ENCODE data around the gene MMP24. TPM values are rescaled to one million over a fixed set of nuclear protein-coding genes. Genes with fewer than 3 reads are reported as not detected.

Gene MMP24
- total RNA-seq, 4 donors from 2014 or later = 0.32 to 4.5 (median 0.61) TPM

GRCh38 chr20:35240811-35241293 is 14.4 kb downstream of the MMP24 start:
- no peak for TF ChIP-seq POLR2AphosphoS5 (IDR thresholded peaks at IDR 0.05)
- TF ChIP-seq EP300 (IDR thresholded peaks at IDR 0.05; ENCODE audit: low read depth) = no peak
- TF ChIP-seq POLR2A (IDR thresholded peaks at IDR 0.05) = no peak
- no peak for TF ChIP-seq CTCF (IDR thresholded peaks at IDR 0.05)
- H3K27ac ChIP-seq = no peak overlapping the region
- in situ Hi-C loops (cut with MboI; ENCODE audit: low pct_ligation_motif_present in 1 of 4, low pct_unique_long_range_greater_than_20kb in 1 of 4, low sequenced_read_pairs in 3 of 4) = no loop called here

DNA sequence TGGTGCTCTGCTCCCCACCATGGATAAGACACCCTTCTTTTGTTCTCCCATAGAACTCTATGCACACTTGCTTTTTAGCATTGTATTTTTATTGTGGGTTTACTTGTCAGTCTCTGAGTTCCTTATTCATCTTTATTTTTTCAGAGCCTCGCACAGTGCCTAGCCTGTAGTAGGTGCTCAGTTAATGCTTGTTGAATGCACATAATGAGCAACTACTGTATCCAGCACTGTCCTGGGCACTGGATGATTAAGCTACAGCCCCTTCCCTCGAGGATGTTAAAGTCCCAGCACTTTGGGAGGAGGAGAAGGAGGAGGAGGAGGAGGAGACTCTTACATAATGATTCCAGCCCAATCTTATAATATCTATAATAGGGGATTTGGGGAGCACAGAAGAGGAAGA is 16.8 kb downstream of the MMP24 start:
- in situ Hi-C loops (cut with MboI; ENCODE audit: low pct_ligation_motif_present in 1 of 4, low pct_unique_long_range_greater_than_20kb in 1 of 4, low sequenced_read_pairs in 3 of 4) (no loop called here), intact Hi-C loops (cut with DNase I; ENCODE audit: low total_unique reads) (no loop called here)
- no peaks in the 10 kb centered on the region for H3K27me3 ChIP-seq
- no peak for DNase-seq
- H3K9me3 ChIP-seq = no peaks in the 10 kb centered on the region
- no peak overlapping the region for H3K27ac ChIP-seq
- WGBS, 2 donors (ENCODE audit: low coverage in 1 of 2) = 60 to 62% methylated on average over 2 of the region's 2 CpGs
- no peaks in the 10 kb centered on the region for H3K4me1 ChIP-seq
- no peaks in the 10 kb centered on the region for H3K36me3 ChIP-seq
- no peak overlapping the region for H3K4me3 ChIP-seq
- no peak for TF ChIP-seq EP300 (IDR thresholded peaks at IDR 0.05; ENCODE audit: low read depth)
- no peak for TF ChIP-seq POLR2A (IDR thresholded peaks at IDR 0.05)
- no peak for TF ChIP-seq CTCF (IDR thresholded peaks at IDR 0.05)
- TF ChIP-seq POLR2AphosphoS5 (IDR thresholded peaks at IDR 0.05) = no peak

More at GRCh38 chr20:35240811-35241293, 14.4 kb downstream of the MMP24 start:
- Histone ChIP-seq H3K27me3 (no peaks in the 10 kb centered on the region), H3K4me3 (no peak overlapping the region), H3K36me3 (no peaks in the 10 kb centered on the region), H3K9me3 (no peaks in the 10 kb centered on the region), H3K4me1 (no peaks in the 10 kb centered on the region)
- no peak for DNase-seq
- intact Hi-C loops (cut with DNase I; ENCODE audit: low total_unique reads) = no loop called here
- 63 to 83% methylated on average over 2 of the region's 2 CpGs for WGBS, 2 donors (ENCODE audit: low coverage in 1 of 2)

- Histone ChIP-seq H3K9me3 (no peaks in the 10 kb centered on the region), H3K36me3 (no peaks in the 10 kb centered on the region), H3K4me1 (no peaks in the 10 kb centered on the region), H3K27ac (no peak overlapping the region), H3K4me3 (no peak overlapping the region), H3K27me3 (no peaks in the 10 kb centered on the region)
- intact Hi-C loops (cut with DNase I; ENCODE audit: low total_unique reads) = no loop called here
- in situ Hi-C loops (cut with MboI; ENCODE audit: low pct_ligation_motif_present in 1 of 4, low pct_unique_long_range_greater_than_20kb in 1 of 4, low sequenced_read_pairs in 3 of 4) = no loop called here
- 65 to 68% methylated on average over 2 of the region's 2 CpGs for whole genome bisulfite sequencing, 2 donors (ENCODE audit: low coverage in 1 of 2)
- DNase-seq = no peak
- TF ChIP-seq POLR2A (IDR thresholded peaks at IDR 0.05) (no peak), POLR2AphosphoS5 (IDR thresholded peaks at IDR 0.05) (no peak), CTCF (IDR thresholded peaks at IDR 0.05) (no peak), EP300 (IDR thresholded peaks at IDR 0.05; ENCODE audit: low read depth) (no peak)
These were observed 17.5 kb downstream of the MMP24 start for GRCh38 chr20:35243986-35244385.

- in situ Hi-C loops (cut with MboI; ENCODE audit: low pct_ligation_motif_present in 1 of 4, low pct_unique_long_range_greater_than_20kb in 1 of 4, low sequenced_read_pairs in 3 of 4) (no loop called here), intact Hi-C loops (cut with DNase I; ENCODE audit: low total_unique reads) (no loop called here)
- H3K27ac ChIP-seq = no peak overlapping the region
- H3K27me3 ChIP-seq = no peaks in the 10 kb centered on the region
- H3K36me3 ChIP-seq = no peaks in the 10 kb centered on the region
- 89 to 95% methylated on average over 11 to 12 of the region's 12 CpGs for WGBS, 2 donors (ENCODE audit: low coverage in 1 of 2)
- no peak for TF ChIP-seq POLR2AphosphoS5 (IDR thresholded peaks at IDR 0.05)
- TF ChIP-seq POLR2A (IDR thresholded peaks at IDR 0.05) = no peak
- TF ChIP-seq EP300 (IDR thresholded peaks at IDR 0.05; ENCODE audit: low read depth) = no peak
- TF ChIP-seq CTCF (IDR thresholded peaks at IDR 0.05) = no peak
- no peaks in the 10 kb centered on the region for H3K9me3 ChIP-seq
- no peak for DNase-seq
- peaks cover 0 to 2% (median 0%) of the 10 kb centered on the region in 4 donors for H3K4me1 ChIP-seq
- H3K4me3 ChIP-seq = no peak overlapping the region
These were observed 20.2 kb downstream of the MMP24 start for GRCh38 chr20:35246723-35247122.
